NCI-H1436 treated with DMSO at 0.1 percent for 48 hours (cell line): ENCODE measurements around the gene GLIPR1.
"Not testable (repeated sequence)": the region's sequence is repeated elsewhere in the genome, so short reads cannot be mapped to it uniquely, and the experiment has no call there.

Experiments
- DNase-seq: peaks from one replicate; lab custom pipeline; 2025; lab: John Stamatoyannopoulos, UW

The GLIPR1 gene

GRCh38 chr12:75522124-75522523 is 41.6 kb downstream of the GLIPR1 start:
- not testable (repeated sequence) for DNase-seq

- DNase-seq, result no peak
These were observed 44.7 kb downstream of the GLIPR1 start for GRCh38 chr12:75525263-75525662.

GRCh38 chr12:75526655-75527511 is 46.3 kb downstream of the GLIPR1 start:
- no peak for DNase-seq

GRCh38 chr12:75528272-75528671 is 47.7 kb downstream of the GLIPR1 start:
- DNase-seq, result no peak

GRCh38 chr12:75528692-75529091 is 48.1 kb downstream of the GLIPR1 start:
- DNase-seq, result no peak

- no peak for DNase-seq
These were observed 48.8 kb downstream of the GLIPR1 start for GRCh38 chr12:75529316-75529715.

- DNase-seq, result no peak
These were observed 49.3 kb downstream of the GLIPR1 start for GRCh38 chr12:75529826-75530225.

GRCh38 chr12:75533239-75533638 is 52.7 kb downstream of the GLIPR1 start:
- no peak for DNase-seq

- no peak for DNase-seq
These were observed 59.3 kb downstream of the GLIPR1 start for GRCh38 chr12:75539889-75540288.

GRCh38 chr12:75542942-75543341 is 62.4 kb downstream of the GLIPR1 start:
- DNase-seq, result no peak

GRCh38 chr12:75543529-75543928 is 63.0 kb downstream of the GLIPR1 start:
- no peak for DNase-seq

- no peak for DNase-seq
These were observed 65.1 kb downstream of the GLIPR1 start for GRCh38 chr12:75545636-75546035.

GRCh38 chr12:75548879-75549278 is 68.3 kb downstream of the GLIPR1 start:
- no peak for DNase-seq

- DNase-seq, result no peak
These were observed 69.4 kb downstream of the GLIPR1 start for GRCh38 chr12:75549989-75550388.

GRCh38 chr12:75550401-75551240 is 70.1 kb downstream of the GLIPR1 start:
- DNase-seq, result no peak

- no peak for DNase-seq
These were observed 70.9 kb downstream of the GLIPR1 start for GRCh38 chr12:75551477-75551876.

GRCh38 chr12:75553398-75553797 is 72.8 kb downstream of the GLIPR1 start:
- DNase-seq, result no peak
